GM18499 (cell line): ENCODE results near the gene NME4.
"Not testable (repeated sequence)": the region's sequence is repeated elsewhere in the genome, so short reads cannot be mapped to it uniquely, and the experiment has no call there.

Experiments used
- ATAC-seq: cut with Tn5 transposase; IDR thresholded peaks from one replicate; pipeline ENCODE4 v1.9.1; 2021; ENCODE audit warnings: moderate number of reproducible peaks; ENCODE audit not compliant: insufficient read depth, unreplicated experiment

NME4 gene

GRCh38 chr16:392450-393030 is 4.5 kb upstream of the NME4 start:
- no peak for ATAC-seq

DNA sequence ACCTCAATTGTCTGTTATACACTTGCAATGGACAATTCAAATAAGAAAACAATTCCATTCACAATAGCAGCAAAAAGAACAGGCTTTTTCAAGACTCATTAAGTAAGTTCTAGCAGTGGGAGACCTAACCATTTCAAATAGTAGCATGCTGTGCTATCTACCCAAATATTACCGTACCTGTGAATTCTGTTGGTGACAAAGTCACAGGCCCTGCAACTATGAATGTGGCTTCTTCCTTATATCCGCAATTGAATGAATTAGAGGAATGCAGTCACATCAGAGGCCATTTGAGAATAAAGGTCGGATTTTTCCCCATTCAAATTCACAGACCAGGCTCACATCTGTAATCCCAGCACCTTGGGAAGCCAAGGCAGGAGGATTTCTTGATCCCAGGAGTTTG is 800 bp upstream of the NME4 start:
- no peak for ATAC-seq

DNA sequence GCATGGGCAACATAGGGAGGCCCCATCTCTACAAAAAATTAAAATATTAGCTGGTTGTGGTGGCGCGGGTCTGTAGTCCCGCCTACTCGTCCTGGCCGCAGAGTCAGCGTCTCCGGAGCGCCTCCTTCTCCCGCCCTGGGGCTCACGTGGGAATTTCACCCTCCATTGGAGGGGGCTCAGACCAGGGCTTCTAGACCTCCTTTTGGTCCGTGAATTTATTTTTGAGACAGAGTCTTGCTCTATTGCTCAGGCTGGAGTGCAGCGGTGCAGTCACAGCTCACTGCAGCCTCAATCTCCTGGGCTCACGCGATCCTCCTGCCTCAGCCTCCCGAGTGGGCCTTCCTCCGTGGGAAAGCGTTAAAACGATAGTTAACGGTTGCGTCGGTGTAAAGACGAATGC is 394 bp upstream of the NME4 start:
- ATAC-seq, result no peak

DNA sequence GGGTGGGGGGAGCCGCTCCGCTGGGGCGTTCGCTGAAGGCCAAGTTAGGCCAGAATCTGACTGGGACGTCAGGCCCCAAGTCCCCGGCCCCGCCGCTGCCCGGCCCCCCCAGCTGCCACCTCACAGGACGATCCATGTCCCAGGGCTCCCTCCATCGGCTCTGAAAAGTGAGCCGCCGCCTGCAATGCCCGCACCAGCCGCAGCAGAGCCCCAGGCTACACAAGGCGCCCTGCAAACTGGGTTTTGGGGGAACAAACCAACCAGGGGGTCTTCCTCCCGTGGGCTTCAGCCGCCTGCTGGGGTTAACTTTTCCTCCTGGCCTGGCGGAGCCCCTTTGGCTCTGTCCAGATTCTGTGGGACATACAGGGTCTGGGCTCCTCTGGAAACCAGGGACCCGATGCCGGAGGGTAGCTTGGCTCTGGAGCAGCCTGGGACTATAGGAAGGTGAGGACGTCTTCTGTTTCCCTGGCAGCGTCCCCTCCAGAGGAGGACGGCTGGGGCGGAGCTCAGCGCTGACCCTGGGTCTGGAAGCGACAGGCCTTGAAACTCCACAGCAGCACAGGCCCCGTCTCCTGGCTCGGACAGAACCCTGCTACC is 835 bp downstream of the NME4 start:
- no peak for ATAC-seq

DNA sequence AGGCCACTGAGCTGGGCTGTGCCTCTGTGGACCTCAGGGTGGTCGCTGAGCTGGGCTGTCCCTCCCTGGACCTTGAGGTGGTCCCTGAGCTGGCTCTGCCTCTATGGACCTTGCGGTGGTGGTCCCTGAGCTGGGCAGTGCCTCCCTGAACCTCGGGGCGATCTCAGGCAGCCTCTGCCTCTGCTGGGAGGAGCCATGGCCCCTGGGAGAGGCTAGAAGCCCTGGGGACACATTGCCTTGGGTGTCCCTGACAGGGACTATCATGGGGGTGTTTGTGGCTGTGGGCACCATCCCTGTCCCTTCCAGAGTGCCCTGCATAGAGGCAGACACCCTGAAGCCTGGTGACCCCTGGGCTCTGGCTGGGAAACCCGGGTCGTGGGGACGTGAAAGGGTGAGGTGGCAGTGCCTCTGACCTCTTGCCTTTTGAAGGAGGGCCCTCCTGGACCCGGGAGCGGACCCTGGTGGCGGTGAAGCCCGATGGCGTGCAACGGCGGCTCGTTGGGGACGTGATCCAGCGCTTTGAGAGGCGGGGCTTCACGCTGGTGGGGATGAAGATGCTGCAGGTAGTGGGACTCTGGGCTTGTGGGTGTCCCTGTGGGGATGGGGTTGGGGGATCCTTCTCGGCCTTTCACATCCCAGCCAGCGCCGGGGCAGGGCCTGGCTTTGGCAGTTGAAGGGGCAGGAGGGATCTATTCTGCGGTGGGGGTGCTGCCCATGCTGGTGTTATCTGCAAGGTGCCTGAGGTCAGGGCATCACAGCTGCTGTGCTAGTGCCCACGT is 1.8 kb downstream of the NME4 start:
- ATAC-seq, result no peak

DNA sequence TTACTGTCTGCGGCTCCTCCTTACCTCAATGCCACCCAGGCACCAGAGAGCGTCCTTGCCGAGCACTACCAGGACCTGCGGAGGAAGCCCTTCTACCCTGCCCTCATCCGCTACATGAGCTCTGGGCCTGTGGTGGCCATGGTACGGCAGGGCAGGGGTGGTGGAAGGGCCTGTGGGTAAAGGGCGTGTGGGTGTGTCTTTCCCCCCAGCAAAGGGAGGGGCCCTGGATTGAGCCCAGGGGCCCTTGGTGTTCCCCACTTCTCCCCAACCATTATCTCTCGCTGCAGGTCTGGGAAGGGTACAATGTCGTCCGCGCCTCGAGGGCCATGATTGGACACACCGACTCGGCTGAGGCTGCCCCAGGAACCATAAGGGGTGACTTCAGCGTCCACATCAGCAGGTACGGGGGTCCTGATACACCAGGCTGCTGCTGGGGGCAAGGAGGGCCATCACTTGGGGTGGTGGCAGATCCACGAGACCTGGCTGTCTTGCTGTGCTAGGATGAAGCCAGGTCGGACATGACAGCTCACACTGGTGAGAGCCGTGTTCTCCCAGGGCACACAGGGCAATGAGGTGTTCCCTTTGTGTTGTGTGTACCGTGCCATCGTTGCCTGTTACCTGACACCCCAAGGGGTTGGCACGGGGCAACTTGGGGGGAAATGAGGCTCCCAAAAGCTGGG is 2.5 kb downstream of the NME4 start:
- no peak for ATAC-seq

DNA sequence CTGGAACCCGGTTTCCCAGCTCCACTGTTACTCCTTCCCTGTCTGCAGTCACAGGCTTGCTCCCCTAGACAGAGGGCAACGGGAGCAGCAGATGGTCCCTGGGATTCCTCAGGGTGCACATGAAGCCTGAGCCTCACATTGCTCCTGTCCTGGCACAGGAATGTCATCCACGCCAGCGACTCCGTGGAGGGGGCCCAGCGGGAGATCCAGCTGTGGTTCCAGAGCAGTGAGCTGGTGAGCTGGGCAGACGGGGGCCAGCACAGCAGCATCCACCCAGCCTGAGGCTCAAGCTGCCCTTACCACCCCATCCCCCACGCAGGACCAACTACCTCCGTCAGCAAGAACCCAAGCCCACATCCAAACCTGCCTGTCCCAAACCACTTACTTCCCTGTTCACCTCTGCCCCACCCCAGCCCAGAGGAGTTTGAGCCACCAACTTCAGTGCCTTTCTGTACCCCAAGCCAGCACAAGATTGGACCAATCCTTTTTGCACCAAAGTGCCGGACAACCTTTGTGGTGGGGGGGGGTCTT is 3.1 kb downstream of the NME4 start:
- no peak for ATAC-seq

DNA sequence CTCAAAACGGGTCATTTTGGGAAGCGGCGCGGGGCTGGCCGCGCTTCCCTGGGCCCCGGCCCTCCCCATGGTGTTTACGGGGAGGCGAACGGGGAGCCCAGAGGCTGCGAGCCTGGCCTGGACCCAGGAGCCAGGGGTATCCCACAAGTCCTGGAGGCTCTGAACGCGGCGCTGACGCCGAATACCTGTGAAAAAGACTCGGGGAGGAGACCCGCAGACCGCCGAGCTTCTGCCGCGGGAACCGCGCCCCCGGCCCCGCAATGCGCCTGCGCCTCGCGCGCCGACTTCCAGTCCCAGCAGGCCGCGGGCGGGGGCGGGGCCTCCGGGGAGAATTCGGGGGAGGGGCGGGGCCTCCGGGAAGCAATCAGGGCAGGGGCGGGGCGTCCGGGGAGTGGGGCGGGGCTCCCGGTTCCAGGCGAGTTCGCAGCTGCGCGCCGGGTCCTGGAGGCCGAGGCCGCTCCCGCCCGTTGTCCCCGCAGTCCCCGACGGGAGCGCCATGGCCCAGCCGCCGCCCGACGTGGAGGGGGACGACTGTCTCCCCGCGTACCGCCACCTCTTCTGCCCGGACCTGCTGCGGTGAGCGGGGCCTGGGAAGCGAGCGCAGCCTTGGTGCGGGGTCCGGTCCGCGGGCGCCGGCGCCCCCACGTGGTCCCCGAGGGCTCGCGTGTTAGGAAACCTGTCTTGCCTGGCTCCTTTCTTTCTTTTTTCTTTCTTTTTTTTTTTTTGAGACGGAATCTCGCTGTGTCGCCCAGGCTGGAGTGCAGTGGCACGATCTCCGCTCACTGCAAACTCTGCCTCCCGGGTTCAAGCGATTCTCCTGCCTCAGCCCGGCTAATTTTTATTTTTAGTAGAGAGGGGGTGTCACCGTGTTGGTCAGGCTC is 4.7 kb downstream of the NME4 start, which contains the start of gene DECR2:
Gene DECR2, plus strand, starts transcription at position 418 of the 881 bp plus-strand sequence. Its CDS starts 79 bp downstream, at position 497.
- no peak for ATAC-seq

- no peak for ATAC-seq
These were observed 8.0 kb downstream of the NME4 start for GRCh38 chr16:404971-405486.

DNA sequence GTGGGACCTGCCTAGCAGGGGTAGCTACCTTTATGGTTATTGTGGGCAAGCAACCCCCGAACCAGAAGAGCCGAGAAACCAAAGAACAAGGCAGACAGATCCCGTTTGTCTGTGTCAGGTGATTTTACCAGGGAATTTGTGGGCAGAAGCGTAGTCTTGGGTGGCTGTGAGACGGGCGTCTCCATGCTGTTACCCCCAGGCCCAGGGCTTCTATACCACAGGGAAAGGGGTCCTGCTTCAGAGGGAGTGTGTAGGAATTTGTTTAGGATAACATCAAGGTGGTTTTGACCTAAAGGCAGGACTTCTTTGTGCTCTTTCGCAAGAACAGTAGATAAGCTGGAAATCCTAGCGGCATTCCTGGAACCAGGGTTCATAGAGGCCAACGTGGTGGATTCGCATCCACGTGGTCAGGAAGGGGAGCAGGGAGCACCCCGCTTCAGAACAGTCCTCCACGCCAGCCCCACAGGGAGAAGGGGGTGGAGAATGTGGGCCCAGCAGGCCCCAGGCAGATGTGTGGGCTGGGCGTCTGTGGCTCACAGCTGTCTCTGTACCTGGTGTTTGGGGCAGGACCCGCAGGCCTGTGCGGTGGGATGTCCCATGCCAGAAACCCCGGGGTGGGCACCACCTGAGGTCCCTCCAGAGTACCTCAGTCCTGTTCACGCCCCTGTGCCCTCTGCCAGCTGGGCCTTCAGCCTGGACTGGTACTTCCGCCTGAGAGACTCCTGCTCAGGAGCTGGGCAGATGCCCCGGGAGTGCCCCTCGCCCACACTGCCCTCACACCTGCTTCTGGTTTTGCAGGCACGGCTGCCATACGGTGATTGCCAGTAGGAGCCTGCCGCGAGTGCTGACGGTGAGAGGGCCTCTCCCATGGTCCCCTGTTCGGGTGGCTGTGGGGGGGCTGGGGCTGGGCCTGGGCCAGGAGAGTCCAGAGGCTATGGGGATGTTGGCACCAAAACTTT is 8.8 kb downstream of the NME4 start:
- ATAC-seq, result no peak

DNA sequence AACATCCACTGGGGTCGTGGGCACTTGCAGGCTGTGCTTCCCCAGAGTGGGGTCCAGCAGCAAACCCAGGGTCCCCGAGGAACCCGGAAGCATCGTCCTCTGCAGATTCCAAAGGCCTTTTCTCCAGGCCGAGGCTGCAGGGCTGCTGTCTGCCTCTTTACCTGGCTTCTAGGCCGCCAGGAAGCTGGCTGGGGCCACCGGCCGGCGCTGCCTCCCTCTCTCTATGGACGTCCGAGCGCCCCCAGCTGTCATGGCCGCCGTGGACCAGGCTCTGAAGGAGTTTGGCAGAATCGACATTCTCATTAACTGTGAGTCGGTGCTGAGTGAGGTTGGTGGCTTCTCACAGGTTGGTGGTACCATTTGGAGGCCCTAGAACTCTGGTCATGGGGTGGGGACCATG is 10.3 kb downstream of the NME4 start:
- no peak for ATAC-seq

- no peak for ATAC-seq
These were observed 13.6 kb downstream of the NME4 start for GRCh38 chr16:410516-411178.

- no peak for ATAC-seq
These were observed 14.7 kb downstream of the NME4 start for GRCh38 chr16:411576-412265.

DNA sequence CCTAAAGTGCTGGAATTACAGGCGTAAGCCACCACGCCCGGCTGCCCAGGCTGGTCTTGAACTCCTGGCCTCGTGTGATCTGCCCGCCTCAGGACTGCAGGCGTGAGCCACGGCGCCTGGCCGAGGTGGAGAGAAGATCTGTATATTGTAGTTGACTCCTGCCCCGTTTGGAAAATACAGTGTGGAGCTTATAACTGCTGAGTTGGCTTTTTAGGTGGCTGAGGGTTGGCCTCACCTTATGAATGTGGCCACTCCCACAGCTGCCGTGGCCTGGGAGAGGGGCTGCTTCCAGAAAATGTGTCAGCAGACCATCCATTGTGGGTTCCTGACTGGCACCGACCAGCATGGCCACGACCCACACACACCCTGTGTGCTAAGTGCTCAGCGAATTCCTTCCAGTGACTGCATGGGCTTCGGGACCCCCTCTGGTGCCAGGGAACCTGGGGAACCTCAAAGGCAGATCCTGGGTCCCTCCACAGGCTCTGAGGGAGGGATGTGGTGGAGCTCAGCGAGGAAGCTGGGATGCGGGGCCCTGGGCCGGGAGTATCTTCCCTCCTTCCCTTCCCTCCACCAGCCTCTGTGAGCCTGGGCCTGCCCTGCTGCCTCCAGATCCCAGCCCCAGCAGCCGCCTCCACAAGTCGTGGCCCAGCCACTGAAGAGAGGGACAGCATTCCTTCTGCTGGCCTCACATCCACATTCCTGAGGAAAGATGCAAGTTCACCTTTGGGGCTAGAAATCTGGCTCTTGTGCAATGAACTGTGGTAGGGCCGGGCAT is 17.6 kb downstream of the NME4 start:
- ATAC-seq, result no peak

DNA sequence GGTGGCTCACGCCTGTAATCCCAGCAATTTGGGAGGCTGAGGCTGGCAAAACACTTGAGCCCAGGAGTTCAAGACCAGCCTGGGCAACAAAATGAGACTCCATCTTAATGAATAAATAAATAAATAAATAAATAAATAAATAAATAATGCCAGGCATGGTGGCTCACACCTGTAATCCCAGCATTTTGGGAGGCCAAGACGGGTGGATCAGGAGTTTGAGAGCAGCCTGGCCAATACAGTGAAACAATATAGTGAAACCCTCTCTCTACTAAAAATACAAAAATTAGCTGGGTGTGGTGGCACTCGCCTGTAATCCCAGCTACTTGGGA is 18.1 kb downstream of the NME4 start:
- not testable (repeated sequence) for ATAC-seq

- ATAC-seq, result not testable (repeated sequence)
These were observed 25.2 kb downstream of the NME4 start for GRCh38 chr16:422179-422578.
